Caco-2 (cell line): Measurements from ENCODE around the gene CMTM4. TPM values are rescaled to one million over a fixed set of nuclear protein-coding genes. Genes with fewer than 3 reads are reported as not detected.
"Not testable (repeated sequence)": the region's sequence is repeated elsewhere in the genome, so short reads cannot be mapped to it uniquely, and the experiment has no call there.

Source experiments
- BruUV-seq: library from RNA; stranded (reverse); fragments of 400-500 nt; replicated peaks from 2 replicates; lab custom pipeline; 2021; lab: Mats Ljungman, UMichigan
- CTCF ChIA-PET: fragments of 300-600 bp; sonication (Branson Sonifier 250); formaldehyde crosslinking; loops from one replicate; lab custom pipeline; 2022; ENCODE audit warnings: antibody characterized with exemption; lab: Charles Lee
- POLR2A ChIA-PET: fragments of 300-600 bp; sonication (Branson Sonifier 250); formaldehyde crosslinking; loops from one replicate; lab custom pipeline; 2022; ENCODE audit warnings: antibody characterized with exemption; lab: Charles Lee
- DNase-seq, 2 experiments: peaks; one replicate each; pipeline versions ENCODE4 v3.0.0 to v3.0.0-alpha.2; 2020 to 2022
- H3K27me3 ChIP-seq: replicated peaks from 2 replicates; pipeline ENCODE4 v1.6.0; 2011; ENCODE audit warnings: low read length; ENCODE audit not compliant: control insufficient read depth, insufficient read depth
- H3K36me3 ChIP-seq: 2 replicates; pipeline ENCODE4 v1.5.1; 2011; ENCODE audit warnings: low read length; ENCODE audit not compliant: control insufficient read depth, insufficient read depth
- H3K4me1 ChIP-seq: fragments of 250-450 bp; sonication (Bioruptor Pico); 2 replicates; pipeline ENCODE4 v1.5.1; 2020; ENCODE audit warnings: mild to moderate bottlenecking
- H3K4me3 ChIP-seq: 2 replicates; pipeline ENCODE4 v1.5.1; 2011; ENCODE audit warnings: low read depth, mild to moderate bottlenecking, control low read depth, low read length
- H3K9me3 ChIP-seq: fragments of 250-450 bp; sonication (Bioruptor Pico); 2 replicates; pipeline ENCODE4 v1.5.1; 2020; ENCODE audit warnings: mild to moderate bottlenecking, moderate library complexity
- H3K27ac Mint-ChIP-seq: one replicate; pipeline ENCODE4 v1.8.0; 2022; ENCODE audit warnings: mixed read lengths; ENCODE audit not compliant: unreplicated experiment
- H3K27me3 Mint-ChIP-seq: one replicate; pipeline ENCODE4 v1.8.0; 2022; ENCODE audit warnings: mixed read lengths; ENCODE audit not compliant: insufficient read depth, unreplicated experiment
- H3K36me3 Mint-ChIP-seq: one replicate; pipeline ENCODE4 v1.8.0; 2022; ENCODE audit warnings: mild to moderate bottlenecking, mixed read lengths; ENCODE audit not compliant: insufficient read depth, unreplicated experiment
- H3K4me1 Mint-ChIP-seq: one replicate; pipeline ENCODE4 v1.8.0; 2022; ENCODE audit warnings: low read depth, mixed read lengths; ENCODE audit not compliant: unreplicated experiment
- H3K4me3 Mint-ChIP-seq: one replicate; pipeline ENCODE4 v1.8.0; 2022; ENCODE audit warnings: mild to moderate bottlenecking, moderate library complexity, mixed read lengths; ENCODE audit not compliant: unreplicated experiment
- H3K9me3 Mint-ChIP-seq: one replicate; pipeline ENCODE4 v1.8.0; 2022; ENCODE audit warnings: mixed read lengths; ENCODE audit not compliant: unreplicated experiment
- intact Hi-C: fragments of 100-400 bp; cut with micrococcal nuclease; formaldehyde crosslinking; loops from one replicate; pipeline ENCODE4 v1.10.0; 2022; ENCODE audit not compliant: unreplicated experiment
- total RNA-seq: library from RNA; stranded (reverse); gene quantifications from 2 replicates; pipeline ENCODE4 v1.2.3, GENCODE V29; 2022
- TF ChIP-seq, protein P1 (sequence below), 2 experiments: fragments of 200-600 bp in 1 of 2; IDR thresholded peaks; 1 replicate in 1 of 2; 2 replicates in 1 of 2; pipeline versions ENCODE4 v1.5.1 to v1.8.0; 2011 to 2022; ENCODE audit warnings: antibody characterized with exemption in 1 of 2, control low read depth in 1 of 2, inconsistent platforms in 1 of 2, low read depth in 1 of 2, low read length in 1 of 2, mild to moderate bottlenecking in 1 of 2, moderate library complexity in 1 of 2; ENCODE audit not compliant: insufficient read depth in 1 of 2, severe bottlenecking in 1 of 2, unreplicated experiment in 1 of 2

The CMTM4 gene
- total RNA-seq, 1 experiment from 2014 or later, result 108 TPM

GRCh38 chr16:66629856-66630255 lies 66.7 kb downstream of the CMTM4 start:
- H3K9me3 Mint-ChIP-seq, result no peaks in the 10 kb centered on the region
- no peaks in the 10 kb centered on the region for H3K4me1 ChIP-seq
- no peak overlapping the region for H3K4me3 ChIP-seq
- H3K9me3 ChIP-seq, result no peaks in the 10 kb centered on the region
- H3K36me3 Mint-ChIP-seq, result peaks cover 20% of the 10 kb centered on the region
- H3K4me1 Mint-ChIP-seq, result no peaks in the 10 kb centered on the region
- no peak for DNase-seq
- no peak overlapping the region for H3K4me3 Mint-ChIP-seq
- no peaks in the 10 kb centered on the region for H3K27me3 ChIP-seq
- peaks cover 1% of the 10 kb centered on the region for H3K36me3 ChIP-seq
- H3K27ac Mint-ChIP-seq, result no peak overlapping the region
- BruUV-seq, result no TSS peak
- ChIA-PET CTCF (no interaction called here), POLR2A (no interaction called here)
- intact Hi-C loops, result loop anchor here (1.0 kb wide), 1 partner anchor 21 kb away; no protein-coding TSS in a partner anchor
- H3K27me3 Mint-ChIP-seq, result no peaks in the 10 kb centered on the region
- TF ChIP-seq, protein P1, sequence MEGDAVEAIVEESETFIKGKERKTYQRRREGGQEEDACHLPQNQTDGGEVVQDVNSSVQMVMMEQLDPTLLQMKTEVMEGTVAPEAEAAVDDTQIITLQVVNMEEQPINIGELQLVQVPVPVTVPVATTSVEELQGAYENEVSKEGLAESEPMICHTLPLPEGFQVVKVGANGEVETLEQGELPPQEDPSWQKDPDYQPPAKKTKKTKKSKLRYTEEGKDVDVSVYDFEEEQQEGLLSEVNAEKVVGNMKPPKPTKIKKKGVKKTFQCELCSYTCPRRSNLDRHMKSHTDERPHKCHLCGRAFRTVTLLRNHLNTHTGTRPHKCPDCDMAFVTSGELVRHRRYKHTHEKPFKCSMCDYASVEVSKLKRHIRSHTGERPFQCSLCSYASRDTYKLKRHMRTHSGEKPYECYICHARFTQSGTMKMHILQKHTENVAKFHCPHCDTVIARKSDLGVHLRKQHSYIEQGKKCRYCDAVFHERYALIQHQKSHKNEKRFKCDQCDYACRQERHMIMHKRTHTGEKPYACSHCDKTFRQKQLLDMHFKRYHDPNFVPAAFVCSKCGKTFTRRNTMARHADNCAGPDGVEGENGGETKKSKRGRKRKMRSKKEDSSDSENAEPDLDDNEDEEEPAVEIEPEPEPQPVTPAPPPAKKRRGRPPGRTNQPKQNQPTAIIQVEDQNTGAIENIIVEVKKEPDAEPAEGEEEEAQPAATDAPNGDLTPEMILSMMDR (IDR thresholded peaks at IDR 0.05; ENCODE audit: insufficient read depth in 1 of 2, low read depth in 1 of 2, low read length in 1 of 2, severe bottlenecking in 1 of 2, unreplicated experiment in 1 of 2), result no peak

GRCh38 chr16:66627611-66628378 lies 68.7 kb downstream of the CMTM4 start:
- H3K4me3 Mint-ChIP-seq, H3K9me3 ChIP-seq, CTCF ChIA-PET: not testable (repeated sequence)

DNA sequence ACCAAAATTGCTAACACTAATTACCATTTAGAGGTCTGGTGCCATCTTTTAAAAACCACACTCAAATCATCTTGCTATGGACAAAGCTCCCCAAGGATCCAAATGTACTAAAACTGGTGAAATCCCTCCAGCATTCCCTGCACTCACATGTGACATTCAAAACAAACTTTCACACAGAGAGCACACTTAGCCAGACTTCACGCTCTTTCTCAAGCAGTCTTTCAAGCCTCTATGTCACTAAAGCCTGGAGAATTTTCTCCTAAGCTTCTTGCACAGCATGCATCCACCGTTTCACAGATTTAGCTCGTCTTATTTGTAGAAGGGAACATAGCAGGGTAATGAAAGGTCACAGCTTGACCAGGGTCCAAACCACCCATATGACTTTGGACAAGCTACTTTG lies 72.8 kb downstream of the CMTM4 start:
- intact Hi-C loops, result no loop called here
- no peaks in the 10 kb centered on the region for H3K9me3 Mint-ChIP-seq
- POLR2A ChIA-PET, result no interaction called here
- no peak for DNase-seq
- peaks cover 43% of the 10 kb centered on the region for H3K36me3 Mint-ChIP-seq
- CTCF ChIA-PET, result no interaction called here
- H3K27me3 ChIP-seq, result no peaks in the 10 kb centered on the region
- no peaks in the 10 kb centered on the region for H3K9me3 ChIP-seq
- no peaks in the 10 kb centered on the region for H3K27me3 Mint-ChIP-seq
- TF ChIP-seq, protein P1 (IDR thresholded peaks at IDR 0.05; ENCODE audit: insufficient read depth in 1 of 2, low read depth in 1 of 2, low read length in 1 of 2, severe bottlenecking in 1 of 2, unreplicated experiment in 1 of 2), result no peak
- peaks cover 2% of the 10 kb centered on the region; the same call in 1 of the 2 replicates for H3K36me3 ChIP-seq
- BruUV-seq, result no TSS peak
- no peak overlapping the region for H3K4me3 ChIP-seq
- H3K4me3 Mint-ChIP-seq, result no peak overlapping the region
- no peaks in the 10 kb centered on the region for H3K4me1 Mint-ChIP-seq
- H3K27ac Mint-ChIP-seq, result no peak overlapping the region
- H3K4me1 ChIP-seq, result no peaks in the 10 kb centered on the region

More at GRCh38 chr16:66627611-66628378, 68.7 kb downstream of the CMTM4 start:
- H3K27me3 ChIP-seq, H3K36me3 ChIP-seq, DNase-seq, H3K4me1 ChIP-seq, H3K27me3 Mint-ChIP-seq, BruUV-seq, H3K27ac Mint-ChIP-seq, H3K9me3 Mint-ChIP-seq, intact Hi-C loops, H3K4me3 ChIP-seq, H3K4me1 Mint-ChIP-seq, POLR2A ChIA-PET: not testable (repeated sequence)
- H3K36me3 Mint-ChIP-seq, result peaks cover 27% of the 10 kb centered on the region
